GM23248 (cell line): ENCODE measurements around the gene PAPPA.

Experiments used
- EZH2 ChIP-seq: fragments of 200-600 bp; sonication (generic); IDR thresholded peaks from 2 replicates; pipeline ENCODE4 v1.6.1; 2018; ENCODE audit warnings: antibody characterized with exemption, mild to moderate bottlenecking; ENCODE audit not compliant: insufficient read depth, poor library complexity, severe bottlenecking
- EZH2phosphoT487 ChIP-seq: fragments of 200-600 bp; sonication (generic); IDR thresholded peaks from 2 replicates; pipeline ENCODE4 v1.6.1; 2018; ENCODE audit warnings: antibody characterized with exemption, moderate library complexity, mild to moderate bottlenecking, low read depth; ENCODE audit not compliant: insufficient read depth

- TF ChIP-seq EZH2 = no peak
- TF ChIP-seq EZH2phosphoT487 = no peak
Observed at GRCh38 chr9:116380496-116380995, 227.0 kb downstream of the PAPPA start.
